ENCODE data around the gene SLC16A10. TPM values are rescaled to one million over a fixed set of nuclear protein-coding genes. Genes with fewer than 3 reads are reported as not detected.

The SLC16A10 gene
- total RNA-seq, 1 donor from 2014 or later, result 20.8 TPM

GRCh38 chr6:111269401-111269970 is 182.2 kb downstream of the SLC16A10 start:
- intact Hi-C loops (cut with micrococcal nuclease), result no loop called here
- DNase-seq (no peak), ATAC-seq (no peak)

GRCh38 chr6:111270121-111270520 is 182.8 kb downstream of the SLC16A10 start:
- ATAC-seq (no peak), DNase-seq (no peak)
- intact Hi-C loops (cut with micrococcal nuclease), result no loop called here

- intact Hi-C loops (cut with micrococcal nuclease), result no loop called here
- DNase-seq, result no peak
- ATAC-seq, result no peak
These were observed 187.4 kb downstream of the SLC16A10 start for GRCh38 chr6:111274593-111275217.

- DNase-seq (no peak), ATAC-seq (no peak)
- intact Hi-C loops (cut with micrococcal nuclease), result no loop called here
These were observed 189.0 kb downstream of the SLC16A10 start for GRCh38 chr6:111276335-111276734.

DNA sequence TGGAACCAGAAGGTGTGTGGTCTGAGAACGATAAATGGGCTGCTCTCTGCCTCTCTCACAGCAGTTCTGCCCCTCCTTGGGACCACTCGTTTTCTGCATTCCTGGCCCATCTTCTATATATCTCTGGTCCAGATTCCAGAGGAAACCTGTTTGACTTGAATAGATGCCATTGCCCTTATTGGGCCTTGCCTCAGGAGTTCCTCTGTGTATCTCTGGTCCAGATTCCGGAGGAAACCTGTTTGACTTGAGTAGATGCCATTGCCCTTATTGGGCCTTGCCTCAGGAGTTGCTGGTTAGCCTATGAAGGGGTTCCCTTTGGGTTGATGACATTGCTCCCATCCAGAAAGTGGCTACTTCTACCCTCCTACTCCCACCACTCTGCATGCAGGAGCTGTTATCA is 189.4 kb downstream of the SLC16A10 start:
- ATAC-seq, result no peak
- intact Hi-C loops (cut with micrococcal nuclease), result no loop called here
- DNase-seq, result no peak

DNA sequence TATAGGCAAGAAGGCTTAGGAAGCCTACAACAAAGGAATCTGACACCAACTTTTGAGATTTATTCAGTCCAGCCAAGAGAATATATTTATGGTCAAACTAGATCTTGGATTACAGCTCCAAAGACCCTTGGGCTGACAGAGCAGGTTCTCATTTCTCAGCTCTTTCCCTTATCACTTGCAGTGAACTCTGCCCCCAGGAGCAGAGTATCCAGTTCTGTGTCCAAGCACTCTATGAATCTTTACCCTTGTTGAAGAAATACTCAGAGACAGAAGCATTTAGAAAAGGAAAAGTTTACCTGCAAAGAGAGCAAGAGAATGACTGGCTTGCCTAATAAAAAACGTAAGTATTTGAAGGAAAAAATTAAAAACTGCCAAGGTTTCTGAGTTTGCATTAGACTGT is 190.5 kb downstream of the SLC16A10 start:
- intact Hi-C loops (cut with micrococcal nuclease), result no loop called here
- DNase-seq, result no peak
- no peak for ATAC-seq

DNA sequence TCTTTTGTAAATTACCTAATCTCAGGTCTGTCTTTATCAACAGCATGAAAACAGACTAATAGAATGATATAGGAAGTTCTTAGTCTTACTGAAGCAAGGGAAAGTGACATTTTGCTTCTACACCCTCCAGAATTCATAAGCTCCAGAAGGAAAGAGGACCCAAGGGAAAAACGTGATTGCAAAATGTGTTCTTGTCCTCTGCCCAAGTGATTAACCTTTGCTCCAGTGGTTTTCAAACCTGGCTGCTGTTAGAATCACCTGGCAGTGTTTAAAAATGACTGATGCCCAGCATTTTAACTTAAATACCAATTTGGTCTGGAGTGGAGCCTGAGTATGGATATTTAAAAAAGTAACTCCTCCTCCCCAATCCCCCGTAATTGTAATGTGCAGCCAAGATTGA is 191.4 kb downstream of the SLC16A10 start:
- ATAC-seq (no peak), DNase-seq (no peak)
- intact Hi-C loops (cut with micrococcal nuclease), result no loop called here

- DNase-seq, result no peak
- no peak for ATAC-seq
- intact Hi-C loops (cut with micrococcal nuclease), result no loop called here
These were observed 193.2 kb downstream of the SLC16A10 start for GRCh38 chr6:111280445-111280955.

Other genes with a start within 250 kb of the SLC16A10 start
- gene AMD1, start 212.7 kb upstream of the SLC16A10 start, total RNA-seq, result 89.3 TPM
- 116 TPM for gene GTF3C6, start 128.8 kb upstream of the SLC16A10 start, total RNA-seq
- 27.3 TPM for gene RPF2, start 105.5 kb upstream of the SLC16A10 start, total RNA-seq